Activated CD8-positive, alpha-beta memory T cell treated with anti-CD3 and anti-CD28 coated beads, Interleukin-2, amount 50 U/mL, for 24 hours (primary cell): ENCODE measurements around the gene NXPE4.
"Not testable (repeated sequence)": the region's sequence is repeated elsewhere in the genome, so short reads cannot be mapped to it uniquely, and the experiment has no call there.

Source experiments
- DNase-seq: peaks from one replicate; pipeline ENCODE4 v3.0.0-alpha.2; 2020; ENCODE audit errors: extremely low read depth

NXPE4 gene

GRCh38 chr11:114610984-114611944 lies 15.7 kb upstream of the NXPE4 start:
- no peak for DNase-seq

DNA sequence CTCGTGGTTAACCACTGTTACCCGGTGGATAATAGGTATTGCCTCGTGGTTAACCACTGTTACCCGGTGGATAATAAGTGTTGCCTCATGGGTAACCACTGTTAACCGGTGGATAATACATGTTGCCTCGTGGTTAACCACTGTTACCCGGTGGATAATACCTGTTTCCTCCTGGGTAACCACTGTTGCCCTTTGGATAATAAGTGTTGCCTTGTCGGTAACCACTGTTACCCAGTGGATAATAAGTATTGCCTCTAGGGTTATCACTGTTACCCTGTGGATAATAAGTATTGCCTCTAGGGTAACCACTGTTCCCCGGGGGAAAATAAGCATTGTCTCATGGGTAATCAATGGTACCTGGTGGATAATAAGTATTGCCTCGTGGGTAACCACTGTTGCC lies 15.0 kb upstream of the NXPE4 start:
- no peak for DNase-seq

GRCh38 chr11:114609429-114609828 lies 13.8 kb upstream of the NXPE4 start:
- no peak for DNase-seq

GRCh38 chr11:114608605-114609004 lies 13.0 kb upstream of the NXPE4 start:
- not testable (repeated sequence) for DNase-seq

DNA sequence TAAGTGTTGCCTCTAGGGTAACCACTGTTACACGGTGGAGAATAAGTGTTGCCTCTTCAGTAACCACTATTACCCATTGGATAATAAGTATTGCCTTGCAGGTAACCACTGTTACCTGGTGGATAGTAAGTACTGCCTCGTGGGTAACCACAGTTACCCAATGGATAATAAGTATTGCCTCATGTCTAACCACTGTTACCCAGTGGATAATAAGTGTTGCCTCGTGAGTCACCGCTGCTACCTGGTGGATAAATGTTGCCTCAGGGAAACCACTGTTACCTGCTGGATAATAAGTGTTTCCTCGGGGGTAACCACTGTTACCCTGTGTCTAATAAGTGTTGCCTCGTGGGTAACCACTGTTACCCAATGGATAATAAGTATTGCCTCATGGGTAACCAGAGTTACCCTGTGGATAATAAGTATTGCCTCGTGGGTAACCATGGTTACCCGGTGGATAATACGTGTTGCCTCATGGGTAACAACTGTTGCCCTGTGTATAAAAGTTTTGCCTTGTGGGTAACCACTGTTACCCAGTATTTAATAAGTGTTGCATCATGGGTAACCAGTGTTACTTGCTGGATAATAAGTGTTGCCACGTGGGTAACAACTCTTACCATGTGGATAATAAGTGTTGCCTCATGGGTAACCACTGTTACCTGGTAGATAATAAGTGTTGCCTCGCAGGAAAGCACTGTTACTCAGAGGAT lies 12.3 kb upstream of the NXPE4 start:
- DNase-seq = no peak

- not testable (repeated sequence) for DNase-seq
These were observed 11.2 kb upstream of the NXPE4 start for GRCh38 chr11:114606802-114607075.

GRCh38 chr11:114606003-114606801 lies 10.6 kb upstream of the NXPE4 start:
- no peak for DNase-seq

- no peak for DNase-seq
These were observed 9.8 kb upstream of the NXPE4 start for GRCh38 chr11:114605370-114605769.

- DNase-seq = no peak
These were observed 9.3 kb upstream of the NXPE4 start for GRCh38 chr11:114604886-114605285.

GRCh38 chr11:114604179-114604813 lies 8.7 kb upstream of the NXPE4 start:
- DNase-seq = no peak

- not testable (repeated sequence) for DNase-seq
These were observed 7.6 kb upstream of the NXPE4 start for GRCh38 chr11:114603151-114603550.

DNA sequence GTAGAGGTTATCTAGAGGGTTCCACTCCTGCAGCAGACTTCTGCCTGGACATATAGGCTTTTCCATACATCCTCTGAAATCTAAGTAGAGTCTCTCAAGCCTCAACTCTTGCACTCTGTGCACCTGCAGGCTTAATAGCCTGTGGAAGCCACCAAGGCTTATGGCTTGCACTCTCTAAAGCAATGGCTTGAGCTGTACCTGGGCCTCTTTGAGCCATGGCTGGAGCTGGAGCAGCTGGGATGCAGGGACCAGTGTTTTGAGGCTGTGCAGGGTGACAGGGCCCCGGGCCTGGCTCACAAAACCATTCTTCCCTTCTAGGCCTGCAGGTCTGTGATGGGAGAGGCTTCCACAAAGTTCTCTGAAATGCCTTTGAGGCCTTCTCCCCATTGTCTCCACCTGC lies 2.9 kb upstream of the NXPE4 start:
- DNase-seq = no peak

GRCh38 chr11:114596175-114596919 lies 761 bp upstream of the NXPE4 start:
- DNase-seq = no peak

DNA sequence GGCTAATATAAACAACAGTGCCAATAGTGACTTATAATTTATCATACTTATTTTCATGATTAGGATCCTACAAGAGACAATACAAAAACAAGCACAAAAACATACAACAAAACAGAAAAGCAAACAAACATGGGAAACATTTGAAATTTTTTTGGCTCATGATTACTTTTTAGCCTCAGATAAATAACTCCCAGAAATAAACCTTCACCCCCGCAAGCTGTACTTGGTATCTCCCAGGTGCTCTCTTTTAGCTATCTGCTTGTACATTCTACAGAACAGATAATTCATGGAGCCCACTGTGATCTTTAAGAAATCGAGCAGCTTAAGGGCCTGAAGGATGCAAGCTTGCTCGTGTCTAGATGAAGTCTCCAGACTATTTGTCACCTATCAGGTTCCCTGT lies 883 bp downstream of the NXPE4 start:
- DNase-seq = no peak

- no peak for DNase-seq
These were observed 8.1 kb downstream of the NXPE4 start for GRCh38 chr11:114587398-114587953.

DNA sequence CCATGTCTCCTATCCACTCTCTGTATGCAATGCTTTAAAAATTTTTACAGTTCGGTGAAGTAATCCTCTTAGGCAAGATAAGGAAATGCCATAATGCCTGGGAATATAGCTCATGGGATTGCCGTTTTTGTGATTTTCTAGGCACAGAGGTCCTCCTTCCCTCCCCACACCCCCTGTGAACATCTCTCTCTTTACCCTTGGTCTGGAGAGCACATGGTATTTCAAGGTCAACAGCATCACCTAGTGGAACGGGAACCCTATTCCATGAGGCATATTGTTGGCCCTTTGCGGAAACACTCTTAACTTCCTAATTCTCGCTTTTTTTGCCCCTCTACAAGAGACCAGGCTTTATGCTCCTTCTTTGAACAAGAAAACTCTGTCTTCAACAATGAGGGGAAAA lies 8.8 kb downstream of the NXPE4 start:
- DNase-seq = no peak

GRCh38 chr11:114571712-114572111 lies 23.9 kb downstream of the NXPE4 start:
- DNase-seq = no peak

GRCh38 chr11:114569801-114570200 lies 25.8 kb downstream of the NXPE4 start:
- DNase-seq = no peak

DNA sequence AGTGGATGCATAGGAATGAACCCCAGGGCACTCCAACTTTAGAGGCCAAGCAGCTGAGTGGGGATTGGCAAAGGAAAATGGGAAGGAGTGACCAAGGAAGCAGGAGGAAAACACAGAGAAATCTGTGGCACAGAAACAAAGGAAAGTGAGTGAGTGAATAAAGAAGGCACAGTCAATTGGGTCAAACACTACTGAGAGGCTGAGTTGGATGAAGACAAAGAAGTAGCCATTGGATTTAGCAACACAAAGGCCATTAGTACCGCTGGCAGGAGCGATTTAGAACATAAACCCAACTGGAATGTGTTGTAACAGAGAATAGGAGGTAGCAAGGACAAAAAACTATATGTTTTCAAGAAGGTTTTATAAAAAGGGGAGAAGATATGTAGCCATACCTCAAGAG lies 29.3 kb downstream of the NXPE4 start:
- no peak for DNase-seq

GRCh38 chr11:114564831-114565230 lies 30.8 kb downstream of the NXPE4 start:
- DNase-seq = no peak

GRCh38 chr11:114563077-114563476 lies 32.5 kb downstream of the NXPE4 start:
- no peak for DNase-seq
